Type B pancreatic cell (in vitro differentiated cells): ENCODE data around the gene RNF34. TPM values are rescaled to one million over a fixed set of nuclear protein-coding genes. Genes with fewer than 3 reads are reported as not detected.

Source experiments
- DNase-seq: peaks from one replicate; pipeline ENCODE4 v3.0.0; 2021; ENCODE audit warnings: mixed read lengths; ENCODE audit not compliant: unreplicated experiment; ENCODE audit errors: extremely low spot score
- H3K27ac Mint-ChIP-seq: 2 replicates; pipeline ENCODE4 v1.8.0; 2021; ENCODE audit warnings: mild to moderate bottlenecking, mixed read lengths
- H3K27me3 Mint-ChIP-seq: 2 replicates; pipeline ENCODE4 v1.8.0; 2021; ENCODE audit warnings: mixed read lengths
- H3K36me3 Mint-ChIP-seq: 2 replicates; pipeline ENCODE4 v1.8.0; 2021; ENCODE audit warnings: mixed read lengths
- H3K4me1 Mint-ChIP-seq: one replicate; pipeline ENCODE4 v1.8.0; 2021; ENCODE audit warnings: mixed read lengths; ENCODE audit not compliant: unreplicated experiment
- H3K4me3 Mint-ChIP-seq: 2 replicates; pipeline ENCODE4 v1.8.0; 2021; ENCODE audit warnings: mild to moderate bottlenecking, mixed read lengths
- H3K9me3 Mint-ChIP-seq: 2 replicates; pipeline ENCODE4 v1.8.0; 2021; ENCODE audit warnings: mixed read lengths
- CTCF ChIP-seq: fragments of 200-600 bp; sonication (generic); conservative IDR thresholded peaks from 2 replicates; pipeline ENCODE4 v1.5.0; 2021; ENCODE audit warnings: antibody characterized with exemption, mild to moderate bottlenecking
- total RNA-seq: library from RNA; stranded (reverse); gene quantifications from 2 replicates; pipeline ENCODE4 v1.2.1, GENCODE V29; 2021; ENCODE audit warnings: low replicate concordance

Gene RNF34
- total RNA-seq, 1 donor from 2014 or later, result 47.8 TPM

DNA sequence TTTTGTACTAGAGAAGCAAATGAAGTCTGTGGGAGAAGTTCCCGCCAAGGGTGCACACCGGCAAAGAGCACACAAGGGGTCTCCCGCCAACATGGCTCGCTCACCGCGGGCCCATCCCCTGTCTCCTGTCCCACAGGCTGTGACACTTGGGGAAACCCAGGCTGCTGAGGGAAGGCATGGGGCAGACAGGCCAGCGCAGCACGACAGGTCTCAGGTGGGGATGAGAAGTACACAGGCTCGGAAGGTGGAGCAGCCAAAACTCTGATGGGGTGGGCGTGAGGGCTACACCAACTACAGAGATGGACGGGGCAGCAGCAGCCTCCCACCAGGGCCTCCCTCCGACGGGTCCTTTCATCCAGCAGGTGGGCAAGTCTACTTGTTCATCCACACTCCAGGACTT lies 64.4 kb downstream of the RNF34 start:
- no peak for TF ChIP-seq CTCF
- DNase-seq, result no peak
- H3K9me3 Mint-ChIP-seq, result no peaks in the 10 kb centered on the region
- peaks cover 12% of the 10 kb centered on the region for H3K4me1 Mint-ChIP-seq
- H3K27ac Mint-ChIP-seq, result no peak overlapping the region
- H3K4me3 Mint-ChIP-seq, result peak overlapping the region; percentile 49
- peaks cover 13% of the 10 kb centered on the region for H3K36me3 Mint-ChIP-seq
- H3K27me3 Mint-ChIP-seq, result no peaks in the 10 kb centered on the region

GRCh38 chr12:121465921-121466793 lies 66.2 kb downstream of the RNF34 start:
- no peak for DNase-seq
- Mint-ChIP-seq H3K4me1 (peaks cover 14% of the 10 kb centered on the region), H3K9me3 (no peaks in the 10 kb centered on the region), H3K27me3 (no peaks in the 10 kb centered on the region), H3K27ac (peak overlapping the region; percentile 90), H3K36me3 (peaks cover 4% of the 10 kb centered on the region), H3K4me3 (peak overlapping the region; percentile 94)
- no peak for TF ChIP-seq CTCF

- Mint-ChIP-seq H3K27me3 (no peaks in the 10 kb centered on the region), H3K36me3 (peaks cover 4% of the 10 kb centered on the region), H3K4me1 (peaks cover 19% of the 10 kb centered on the region), H3K4me3 (no peak overlapping the region), H3K27ac (no peak overlapping the region), H3K9me3 (no peaks in the 10 kb centered on the region)
- TF ChIP-seq CTCF, result no peak
- DNase-seq, result peak; percentile 91
Observed at GRCh38 chr12:121466794-121467637, 67.1 kb downstream of the RNF34 start.

- TF ChIP-seq CTCF, result no peak
- Mint-ChIP-seq H3K27me3 (no peaks in the 10 kb centered on the region), H3K27ac (peak overlapping the region; percentile 51), H3K36me3 (peaks cover 4% of the 10 kb centered on the region), H3K4me3 (peak overlapping the region; percentile 75), H3K4me1 (peaks cover 27% of the 10 kb centered on the region), H3K9me3 (no peaks in the 10 kb centered on the region)
- DNase-seq, result no peak
Observed at GRCh38 chr12:121467638-121468498, 68.0 kb downstream of the RNF34 start.

DNA sequence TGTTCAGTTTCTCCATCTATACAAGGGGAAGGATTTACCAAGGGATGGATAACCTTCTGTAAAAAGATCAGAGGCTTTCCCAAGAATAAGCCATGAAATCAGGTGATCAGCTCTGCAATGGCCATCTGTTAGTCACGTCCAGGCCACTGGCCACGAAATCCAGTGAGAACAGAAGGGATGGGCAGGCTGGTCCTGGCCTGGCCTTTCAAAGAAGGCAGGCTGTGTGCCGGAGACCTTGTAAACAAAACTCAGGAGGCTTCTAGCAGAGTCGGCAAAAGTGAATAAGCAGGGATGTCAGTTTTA lies 68.5 kb downstream of the RNF34 start:
- peak overlapping the region; percentile 51 for H3K27ac Mint-ChIP-seq
- H3K36me3 Mint-ChIP-seq, result peaks cover 4% of the 10 kb centered on the region
- no peak for DNase-seq
- no peak for TF ChIP-seq CTCF
- peak overlapping the region; percentile 75 for H3K4me3 Mint-ChIP-seq
- no peaks in the 10 kb centered on the region for H3K27me3 Mint-ChIP-seq
- peaks cover 29% of the 10 kb centered on the region for H3K4me1 Mint-ChIP-seq
- no peaks in the 10 kb centered on the region for H3K9me3 Mint-ChIP-seq
